OCI-LY3 (cell line): ENCODE measurements around the gene HPS3.

Experiments used
- CTCF ChIP-seq: fragments of 200-600, 300-600 bp; sonication (generic); IDR thresholded peaks from 2 replicates; pipeline ENCODE4 v1.5.1; 2014; ENCODE audit warnings: antibody characterized with exemption, low read length, low read depth
- EZH2phosphoT487 ChIP-seq: fragments of 200-600 bp; shearing (Covaris generic); IDR thresholded peaks from 2 replicates; pipeline ENCODE4 v1.6.1; 2018; ENCODE audit warnings: antibody characterized with exemption, mixed run types, low read depth

DNA sequence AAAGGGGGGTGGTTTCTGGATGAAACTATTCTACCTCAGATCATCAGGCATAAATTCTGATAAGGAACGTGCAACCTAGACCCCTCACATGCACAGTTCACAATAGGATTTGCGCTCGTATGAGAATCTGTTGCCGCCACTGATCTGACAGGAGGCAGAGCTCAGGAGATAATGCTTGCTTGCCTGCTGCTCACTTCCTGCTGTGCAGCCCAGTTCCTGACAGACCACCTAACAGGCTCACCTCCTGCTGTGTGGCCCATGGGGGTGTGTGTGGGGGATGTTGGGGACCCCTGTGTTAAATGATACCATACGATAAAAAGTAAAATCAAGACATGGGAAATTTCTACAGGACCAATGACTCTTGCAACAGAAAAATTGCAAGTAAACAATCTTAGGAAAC is 68.2 kb downstream of the HPS3 start:
- TF ChIP-seq CTCF = no peak
- TF ChIP-seq EZH2phosphoT487 = no peak
